ENCODE results near the gene KLHL26.
A peak's percentile ranks its signal among the peaks of the same experiment; 100 is the strongest.

Gene KLHL26

GRCh38 chr19:18697680-18698079 lies 60.9 kb downstream of the KLHL26 start:
- no peak for FAIRE-seq

GRCh38 chr19:18698321-18699167 lies 61.7 kb downstream of the KLHL26 start:
- FAIRE-seq, result no peak

DNA sequence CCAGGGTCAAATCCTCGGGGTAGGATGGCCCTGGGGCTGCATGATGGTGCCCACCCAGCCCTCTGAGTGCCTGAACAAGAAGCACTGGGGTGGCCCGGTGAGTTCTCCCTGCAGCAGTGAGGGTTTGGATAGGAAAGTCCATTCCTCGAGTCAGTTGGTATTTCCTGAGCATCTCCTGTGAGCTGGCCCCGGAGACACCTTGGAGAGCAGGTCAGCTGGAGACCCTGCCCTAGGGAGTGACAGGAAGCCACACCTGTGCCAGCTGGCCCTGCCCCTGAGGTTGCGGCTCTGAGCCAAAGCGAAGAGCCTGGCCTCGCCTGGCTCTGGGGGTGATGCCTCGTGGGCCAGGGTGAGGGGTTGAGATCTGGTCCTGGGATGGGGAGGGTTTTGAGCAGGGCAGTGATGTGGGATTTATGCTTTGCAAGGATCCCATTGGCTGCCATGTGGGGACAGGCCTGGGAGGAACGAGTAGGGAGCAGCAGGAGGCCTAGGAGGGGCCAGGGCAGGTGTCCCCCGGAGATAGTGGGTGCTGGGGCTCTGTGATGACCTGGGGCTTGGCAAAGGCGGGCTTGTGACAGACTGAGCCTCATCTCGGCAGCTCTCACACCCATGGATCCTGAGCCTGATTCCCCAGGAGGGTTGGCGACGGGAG lies 62.7 kb downstream of the KLHL26 start:
- FAIRE-seq, result no peak

GRCh38 chr19:18700501-18701249 lies 63.8 kb downstream of the KLHL26 start:
- peak; percentile 42 for FAIRE-seq

GRCh38 chr19:18701250-18701608 lies 64.4 kb downstream of the KLHL26 start:
- FAIRE-seq, result no peak

DNA sequence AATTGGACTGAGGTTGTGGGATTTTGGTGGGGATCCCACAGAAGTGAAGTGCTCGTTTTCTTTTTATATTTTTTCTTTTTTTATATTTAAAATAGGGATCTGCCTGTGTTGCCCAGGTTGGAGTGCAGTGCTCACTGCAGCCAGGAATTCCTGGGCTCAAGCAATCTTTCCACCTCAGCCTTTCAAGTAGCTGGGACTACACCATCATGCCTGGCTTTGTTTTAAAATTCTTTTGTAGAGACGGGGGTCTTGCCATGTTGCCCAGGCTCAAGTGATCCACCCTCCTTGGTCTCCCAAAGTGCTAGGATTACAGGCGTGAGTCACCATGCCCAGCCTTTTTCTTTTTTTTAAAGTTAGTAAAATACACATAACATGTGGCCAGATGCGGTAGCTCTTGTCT lies 67.2 kb downstream of the KLHL26 start:
- no peak for FAIRE-seq

DNA sequence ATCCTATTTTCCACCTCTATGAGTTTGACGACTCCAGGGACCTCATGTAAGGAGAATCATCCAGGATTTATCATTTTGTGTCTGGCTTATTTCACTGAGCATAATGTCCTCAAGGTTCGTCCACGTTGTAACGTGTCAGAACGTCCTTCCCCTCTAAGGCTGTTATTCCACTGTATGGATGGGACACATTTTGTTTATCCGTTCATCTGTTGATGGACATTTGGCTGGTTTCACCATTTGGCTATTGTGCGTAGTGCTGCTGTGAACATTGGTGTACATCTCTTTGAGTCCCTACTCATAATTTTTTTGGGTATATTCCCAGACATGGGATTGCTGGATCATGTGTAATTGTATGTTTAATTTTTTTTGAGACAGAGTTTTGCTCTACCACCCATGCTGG lies 68.1 kb downstream of the KLHL26 start:
- FAIRE-seq, result no peak

- no peak for FAIRE-seq
These were observed 71.8 kb downstream of the KLHL26 start for GRCh38 chr19:18708452-18709231.

DNA sequence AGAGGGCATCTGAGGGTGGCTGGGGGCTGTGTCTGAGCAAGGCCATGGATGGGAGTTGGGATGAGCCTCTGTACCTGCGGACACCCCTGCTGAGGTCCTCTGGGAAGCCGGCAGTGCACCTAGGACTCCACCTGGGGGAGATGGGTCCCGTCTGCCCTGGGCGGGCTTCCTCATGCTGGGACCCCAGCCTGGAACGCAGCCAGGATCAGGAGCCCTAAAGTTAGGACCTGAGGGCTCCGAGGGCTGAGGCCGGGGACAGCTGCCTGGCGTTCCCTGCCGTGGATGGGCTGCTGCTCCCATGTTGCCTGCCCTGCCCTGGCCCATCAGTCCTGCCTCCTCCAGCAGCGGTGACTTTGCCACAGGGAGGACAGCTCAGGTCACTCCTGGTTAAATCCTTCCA lies 72.7 kb downstream of the KLHL26 start:
- FAIRE-seq, result no peak

- no peak for FAIRE-seq
These were observed 73.4 kb downstream of the KLHL26 start for GRCh38 chr19:18710186-18710585.

DNA sequence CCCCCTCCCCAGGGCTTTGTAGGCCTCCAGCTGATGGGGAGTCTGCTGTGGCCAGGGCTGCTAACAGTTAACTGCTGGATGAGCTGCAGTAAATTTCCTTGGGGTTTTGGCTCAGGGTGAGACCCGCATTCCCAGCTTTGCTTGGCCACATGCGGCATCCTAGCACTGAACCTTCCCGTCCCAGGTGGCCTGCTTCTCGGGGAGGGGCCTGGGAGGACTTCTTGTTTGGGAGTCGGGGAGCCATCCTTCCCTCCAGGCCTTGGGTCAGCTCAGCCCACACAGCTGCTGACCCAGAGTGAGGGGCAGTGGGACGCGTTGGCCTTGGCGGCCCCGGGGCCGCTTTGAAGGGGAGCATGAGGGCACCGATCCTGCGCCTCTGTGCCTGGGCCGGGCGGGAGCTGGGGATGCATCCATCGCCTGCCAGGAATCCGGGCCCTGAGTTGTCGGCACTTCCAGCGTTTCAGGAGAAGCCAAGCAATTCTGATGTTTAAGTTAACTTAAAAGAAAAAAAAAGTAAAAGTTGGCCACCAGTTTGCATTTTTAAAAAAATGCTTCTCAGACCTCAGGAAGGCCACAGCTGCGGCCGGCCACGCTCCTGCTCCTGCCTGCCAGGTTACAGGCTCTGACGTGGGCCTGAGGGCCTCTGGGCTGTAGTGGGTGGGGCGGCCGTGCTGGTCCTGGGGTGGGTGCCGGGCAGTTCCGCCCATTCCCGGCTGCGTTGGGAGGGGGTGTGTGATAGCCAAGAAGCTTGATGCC lies 74.3 kb downstream of the KLHL26 start:
- FAIRE-seq, result no peak

- no peak for FAIRE-seq
These were observed 75.1 kb downstream of the KLHL26 start for GRCh38 chr19:18711893-18712292.

GRCh38 chr19:18712981-18713380 lies 76.2 kb downstream of the KLHL26 start:
- no peak for FAIRE-seq

GRCh38 chr19:18713550-18714117 lies 76.8 kb downstream of the KLHL26 start:
- no peak for FAIRE-seq

GRCh38 chr19:18715416-18715815 lies 78.6 kb downstream of the KLHL26 start:
- no peak for FAIRE-seq

DNA sequence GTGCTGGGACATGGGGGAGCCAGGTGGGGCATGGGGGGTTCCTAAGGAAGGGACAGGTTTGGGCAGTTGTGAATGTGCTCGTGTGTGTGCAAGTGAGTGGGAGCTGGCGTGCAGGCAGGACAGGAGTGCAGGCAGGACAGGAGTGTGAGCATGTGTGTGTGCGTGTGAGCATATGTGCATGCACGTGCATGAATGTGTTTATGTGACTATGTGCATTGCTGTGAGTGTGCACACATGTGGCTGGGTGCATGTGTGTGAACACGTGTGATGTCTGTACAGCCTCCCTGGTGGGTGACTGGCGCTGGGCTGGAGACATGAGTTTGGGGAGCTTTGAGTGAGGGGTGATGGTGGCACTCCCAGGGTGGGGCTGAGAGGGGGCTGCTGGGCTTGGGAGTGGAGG lies 80.0 kb downstream of the KLHL26 start:
- no peak for FAIRE-seq

DNA sequence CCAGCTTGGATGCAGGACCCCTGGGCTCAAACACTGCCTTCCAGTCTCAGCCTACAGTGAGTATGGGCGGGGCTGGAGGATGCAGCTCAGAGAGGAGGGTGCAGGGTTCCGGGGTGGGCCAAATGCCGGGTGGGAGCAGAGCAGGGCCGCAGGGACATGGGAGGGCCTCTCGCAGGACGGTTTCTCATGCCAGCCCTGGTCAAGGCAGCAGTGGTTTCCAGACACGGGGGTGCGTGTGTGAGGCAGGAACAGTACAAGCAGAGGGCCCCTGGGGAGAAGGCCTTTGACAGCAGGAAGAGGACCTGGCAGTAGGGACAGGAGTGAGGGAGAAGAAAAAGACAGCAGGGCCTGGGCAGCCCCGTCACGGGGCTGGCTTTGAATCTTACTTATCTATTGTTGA lies 80.8 kb downstream of the KLHL26 start:
- FAIRE-seq, result no peak

DNA sequence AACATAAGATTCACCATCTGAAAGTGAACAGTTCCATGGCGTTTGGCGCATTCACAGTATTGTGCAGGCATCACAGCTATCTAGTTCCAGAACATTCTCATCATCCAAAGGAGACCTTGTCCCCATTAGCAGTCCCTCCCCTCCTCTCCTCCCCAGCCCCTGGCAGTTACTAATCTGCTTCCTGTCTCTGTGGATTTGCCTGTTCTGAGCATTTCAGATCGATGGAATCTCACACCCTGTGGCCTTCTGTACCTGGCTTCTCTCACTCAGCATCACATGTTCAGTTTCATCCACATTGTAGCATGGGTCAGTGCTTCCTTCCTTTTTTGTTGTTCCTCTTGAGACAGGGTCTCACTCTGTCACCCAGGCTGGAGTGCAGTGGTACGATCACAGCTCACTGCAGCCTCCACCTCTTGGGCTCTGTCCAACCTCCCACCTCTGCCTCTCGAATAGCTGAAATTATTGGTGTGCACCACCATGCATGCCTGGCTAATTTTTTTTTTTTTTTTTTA lies 81.2 kb downstream of the KLHL26 start:
- no peak for FAIRE-seq

GRCh38 chr19:18718846-18719458 lies 82.1 kb downstream of the KLHL26 start:
- no peak for FAIRE-seq

- FAIRE-seq, result no peak
These were observed 82.7 kb downstream of the KLHL26 start for GRCh38 chr19:18719541-18719940.

Measured in G401.6 (cell line).